NCI-H2196 treated with DMSO at 0.1 percent for 48 hours (cell line): ENCODE data around the gene GPR148.

Experiments used
- DNase-seq: peaks from one replicate; lab custom pipeline; 2025; ENCODE audit not compliant: unreplicated experiment; lab: John Stamatoyannopoulos, UW

The GPR148 gene

GRCh38 chr2:130768191-130768855 is 39.5 kb downstream of the GPR148 start:
- DNase-seq: no peak

GRCh38 chr2:130769343-130769907 is 40.6 kb downstream of the GPR148 start:
- DNase-seq: no peak

GRCh38 chr2:130776550-130776949 is 47.7 kb downstream of the GPR148 start:
- peak; percentile 32 for DNase-seq

- no peak for DNase-seq
Measured at GRCh38 chr2:130778781-130779180, 49.9 kb downstream of the GPR148 start.
